ES-I3 (cell line): ENCODE results near the gene SLC30A2.
A peak's percentile ranks its signal among the peaks of the same experiment; 100 is the strongest.
"Not testable (repeated sequence)": the region's sequence is repeated elsewhere in the genome, so short reads cannot be mapped to it uniquely, and the experiment has no call there.

Experiments used
- H3K36me3 ChIP-seq: 2 replicates; pipeline ENCODE4 v1.6.1; 2013; ENCODE audit warnings: mild to moderate bottlenecking, low read length, control low read depth, moderate library complexity; ENCODE audit not compliant: insufficient read depth
- H3K4me1 ChIP-seq: 2 replicates; pipeline ENCODE4 v1.6.1; 2013; ENCODE audit warnings: mild to moderate bottlenecking, control low read depth, low read length; ENCODE audit not compliant: insufficient read depth
- H3K9ac ChIP-seq: 2 replicates; pipeline ENCODE4 v1.6.1; 2013; ENCODE audit warnings: low read depth, mild to moderate bottlenecking, low read length, moderate library complexity
- H3K9me3 ChIP-seq: 2 replicates; pipeline ENCODE4 v1.6.1; 2013; ENCODE audit warnings: mild to moderate bottlenecking, low read length, moderate library complexity; ENCODE audit not compliant: control insufficient read depth, insufficient read depth

The SLC30A2 gene, protein sequence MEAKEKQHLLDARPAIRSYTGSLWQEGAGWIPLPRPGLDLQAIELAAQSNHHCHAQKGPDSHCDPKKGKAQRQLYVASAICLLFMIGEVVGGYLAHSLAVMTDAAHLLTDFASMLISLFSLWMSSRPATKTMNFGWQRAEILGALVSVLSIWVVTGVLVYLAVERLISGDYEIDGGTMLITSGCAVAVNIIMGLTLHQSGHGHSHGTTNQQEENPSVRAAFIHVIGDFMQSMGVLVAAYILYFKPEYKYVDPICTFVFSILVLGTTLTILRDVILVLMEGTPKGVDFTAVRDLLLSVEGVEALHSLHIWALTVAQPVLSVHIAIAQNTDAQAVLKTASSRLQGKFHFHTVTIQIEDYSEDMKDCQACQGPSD

GRCh38 chr1:26045722-26046245, at the start of gene SLC30A2:
SLC30A2 (minus strand) TSS chr1:26046118; CDS start chr1:26045896, 222 bp downstream.
- Histone ChIP-seq H3K9me3 (no peaks in the 10 kb centered on the region), H3K9ac (peak within 1 kb of the TSS; percentile 55; the same call in 1 of the 2 replicates), H3K4me1 (no peaks in the 10 kb centered on the region), H3K36me3 (no peaks in the 10 kb centered on the region)

DNA sequence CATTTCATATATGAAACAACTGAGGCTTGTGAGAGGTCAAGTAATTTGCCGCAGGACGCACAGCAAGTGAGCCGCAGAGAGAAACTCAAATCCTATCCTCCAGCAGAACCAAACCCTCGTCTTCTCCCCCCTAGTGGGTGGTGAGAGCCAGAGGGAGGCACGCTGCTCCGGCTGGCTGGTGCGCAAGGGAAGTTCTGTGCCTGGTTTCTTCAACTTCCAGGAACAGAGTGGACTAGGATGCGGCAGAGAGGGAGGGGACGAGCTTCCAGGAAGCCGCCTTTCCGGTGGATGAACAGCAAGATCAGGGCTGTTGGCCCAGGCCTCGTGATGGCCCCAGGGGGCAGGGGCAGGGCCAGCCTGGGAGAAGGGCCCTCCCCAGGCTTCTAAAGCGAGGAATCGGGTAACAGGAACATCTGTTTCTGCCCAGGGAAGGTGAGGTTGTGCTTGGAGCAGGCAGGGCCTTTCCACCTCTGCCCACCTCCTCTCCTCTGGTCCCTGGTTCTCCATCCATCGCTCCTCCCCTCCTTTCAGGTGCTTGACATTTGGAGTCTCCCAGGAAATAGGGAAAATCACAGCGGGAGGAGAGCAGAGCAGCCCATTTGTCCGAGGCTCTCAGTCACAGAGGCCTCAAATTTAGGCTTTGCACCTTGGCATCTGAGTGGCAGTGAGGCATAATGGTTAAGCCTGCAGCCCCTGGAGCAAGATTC, 48.9 kb upstream of the SLC30A2 start:
- Histone ChIP-seq H3K9me3 (no peaks in the 10 kb centered on the region), H3K9ac (peak overlapping the region; percentile 24; the same call in 1 of the 2 replicates), H3K36me3 (no peaks in the 10 kb centered on the region), H3K4me1 (peaks cover 31% of the 10 kb centered on the region)

DNA sequence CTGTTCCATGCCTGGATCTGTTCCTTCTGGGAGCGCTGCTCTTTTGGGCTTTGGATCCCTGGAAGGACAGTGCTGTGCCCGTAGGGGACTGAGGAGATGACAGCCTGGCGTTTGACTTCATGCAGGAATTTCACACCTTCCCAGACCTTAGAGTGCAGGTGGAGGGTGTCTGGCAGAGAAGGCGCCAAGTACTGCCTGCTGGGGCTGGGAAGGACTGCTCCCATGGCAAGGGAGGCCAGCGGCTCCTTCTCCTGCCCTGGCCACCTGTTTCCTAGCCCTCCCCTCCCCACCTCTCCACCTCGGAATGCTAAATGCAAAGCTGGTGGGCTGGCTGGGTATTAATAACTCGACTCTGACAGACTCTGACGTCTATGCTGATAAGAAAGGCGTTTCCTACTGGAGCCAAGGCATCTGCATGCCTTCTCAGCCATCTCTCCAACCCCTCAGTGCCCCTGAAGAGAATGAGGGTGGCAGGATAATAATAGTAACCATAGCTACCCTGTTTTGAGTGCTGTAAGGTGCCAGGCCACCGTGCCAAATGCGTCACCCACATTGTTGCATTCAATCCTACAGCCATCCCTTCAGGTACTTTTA, 48.3 kb upstream of the SLC30A2 start:
- Histone ChIP-seq H3K36me3 (no peaks in the 10 kb centered on the region), H3K9me3 (no peaks in the 10 kb centered on the region), H3K4me1 (peaks cover 31% of the 10 kb centered on the region), H3K9ac (peak overlapping the region; percentile 24; the same call in 1 of the 2 replicates)

DNA sequence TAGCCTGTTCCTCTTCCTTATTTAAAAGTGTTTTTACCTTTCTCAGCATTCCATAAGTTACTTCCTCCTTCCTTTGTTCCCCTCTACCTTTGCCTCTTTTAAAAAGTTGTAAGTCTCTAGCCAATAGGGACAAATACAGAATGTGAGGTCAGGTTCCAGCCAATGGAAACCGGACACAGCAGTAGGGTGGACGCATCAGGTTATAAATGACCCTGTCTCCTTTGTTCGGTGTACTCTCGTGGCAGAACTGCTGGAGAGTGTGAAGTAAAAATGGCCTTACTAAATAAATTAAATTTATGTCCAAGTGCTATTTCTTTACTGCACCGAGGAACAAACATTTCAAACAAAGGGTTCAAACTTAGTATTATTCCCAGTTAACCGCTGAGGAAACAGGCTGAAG, 47.7 kb upstream of the SLC30A2 start:
- H3K36me3 ChIP-seq, H3K9ac ChIP-seq, H3K9me3 ChIP-seq: not testable (repeated sequence)
- H3K4me1 ChIP-seq: peaks cover 31% of the 10 kb centered on the region

DNA sequence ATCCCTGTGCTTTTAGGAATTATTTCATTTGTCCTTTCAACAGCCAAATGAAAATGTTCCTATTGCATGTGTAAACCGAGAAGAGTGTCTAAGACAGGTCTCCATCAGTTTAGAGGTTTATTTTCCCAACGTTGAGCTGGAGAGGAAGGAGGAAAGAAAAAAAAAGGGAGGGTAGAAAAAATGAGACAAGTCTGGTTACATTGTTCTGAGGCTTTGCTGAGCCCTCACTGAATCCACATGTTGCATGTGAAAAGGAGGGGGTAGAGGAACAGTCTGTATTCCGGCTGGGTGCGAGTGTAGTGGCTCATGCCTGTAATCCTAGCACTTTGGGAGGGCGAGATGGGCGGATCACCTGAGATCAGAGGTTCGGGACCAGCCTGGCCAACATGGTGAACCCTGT, 46.5 kb upstream of the SLC30A2 start:
- Histone ChIP-seq H3K9me3 (no peaks in the 10 kb centered on the region), H3K9ac (no peak overlapping the region), H3K4me1 (peaks cover 31% of the 10 kb centered on the region), H3K36me3 (no peaks in the 10 kb centered on the region)

DNA sequence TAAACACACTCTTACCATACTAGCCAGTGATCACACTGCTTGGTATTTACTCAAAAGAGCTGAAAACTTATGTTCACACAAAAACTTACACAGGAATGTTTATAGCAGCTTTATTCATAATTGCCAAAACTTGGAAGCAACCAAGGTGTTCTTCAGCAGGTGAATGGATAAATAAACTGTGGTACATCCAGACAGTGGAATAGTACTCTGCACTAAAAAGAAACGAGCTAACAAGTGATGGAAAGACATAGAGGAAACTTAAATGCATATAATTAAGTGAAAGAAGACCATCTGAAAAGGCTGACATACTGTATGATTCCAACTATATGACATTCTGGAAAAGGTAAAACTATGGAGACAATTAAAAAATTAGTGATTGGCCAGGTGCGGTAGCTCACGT, 45.0 kb upstream of the SLC30A2 start:
- H3K9me3 ChIP-seq: no peaks in the 10 kb centered on the region
- no peak overlapping the region for H3K9ac ChIP-seq
- H3K36me3 ChIP-seq: no peaks in the 10 kb centered on the region
- H3K4me1 ChIP-seq: peaks cover 31% of the 10 kb centered on the region

- no peak overlapping the region for H3K9ac ChIP-seq
- H3K36me3 ChIP-seq: no peaks in the 10 kb centered on the region
- H3K4me1 ChIP-seq: peaks cover 18% of the 10 kb centered on the region
- no peaks in the 10 kb centered on the region for H3K9me3 ChIP-seq
These were observed 43.2 kb upstream of the SLC30A2 start for GRCh38 chr1:26089125-26089524.

DNA sequence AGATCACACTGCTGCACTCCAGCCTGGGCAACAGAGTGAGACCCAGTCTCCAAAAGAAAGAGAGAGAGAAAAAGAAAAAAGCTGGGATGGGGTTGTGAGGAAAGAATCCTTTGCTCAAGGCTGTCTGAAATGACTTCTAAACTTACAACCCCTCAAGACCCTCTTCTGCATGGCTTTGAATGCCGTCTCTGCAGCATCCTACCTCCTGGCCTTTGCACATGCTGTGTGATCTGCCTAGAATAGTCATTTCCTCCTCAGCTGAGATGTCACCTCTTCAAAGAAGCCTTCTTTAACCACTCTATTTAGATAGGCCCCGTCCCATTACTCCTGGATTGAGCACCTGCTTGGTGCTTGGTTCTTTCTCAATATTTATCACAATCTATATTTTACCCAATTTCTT, 38.9 kb upstream of the SLC30A2 start:
- Histone ChIP-seq H3K9me3 (no peaks in the 10 kb centered on the region), H3K4me1 (peaks cover 5% of the 10 kb centered on the region; the same call in 1 of the 2 replicates), H3K9ac (no peak overlapping the region), H3K36me3 (no peaks in the 10 kb centered on the region)

GRCh38 chr1:26084091-26084561, 38.2 kb upstream of the SLC30A2 start:
- peaks cover 5% of the 10 kb centered on the region; the same call in 1 of the 2 replicates for H3K4me1 ChIP-seq
- no peak overlapping the region for H3K9ac ChIP-seq
- H3K36me3 ChIP-seq: no peaks in the 10 kb centered on the region
- H3K9me3 ChIP-seq: no peaks in the 10 kb centered on the region

DNA sequence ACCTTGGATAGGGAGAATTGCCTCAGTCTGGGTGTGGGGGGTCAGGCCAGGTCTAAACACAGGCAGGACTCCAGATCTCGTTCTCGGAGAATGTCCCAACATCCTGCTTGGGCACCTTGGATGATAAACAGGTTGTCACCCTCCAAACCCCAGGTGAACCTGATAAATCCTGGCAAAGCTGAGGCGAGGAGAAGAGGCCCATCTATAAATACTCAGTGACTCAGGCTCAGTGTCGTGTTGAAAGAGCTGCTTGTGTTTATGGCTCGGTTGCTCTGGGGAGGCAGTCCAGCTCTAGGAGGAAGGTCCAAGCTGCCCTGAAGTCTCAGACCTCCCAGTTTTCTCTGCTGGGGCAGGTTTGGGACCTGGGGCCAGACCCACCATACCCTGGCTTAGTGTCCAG, 37.3 kb upstream of the SLC30A2 start:
- Histone ChIP-seq H3K4me1 (peaks cover 11% of the 10 kb centered on the region), H3K36me3 (no peaks in the 10 kb centered on the region), H3K9me3 (no peaks in the 10 kb centered on the region), H3K9ac (no peak overlapping the region)

GRCh38 chr1:26082020-26082350, 36.1 kb upstream of the SLC30A2 start:
- Histone ChIP-seq H3K9ac (no peak overlapping the region), H3K36me3 (no peaks in the 10 kb centered on the region), H3K9me3 (no peaks in the 10 kb centered on the region), H3K4me1 (peaks cover 11% of the 10 kb centered on the region)

GRCh38 chr1:26081267-26082019, 35.5 kb upstream of the SLC30A2 start:
- Histone ChIP-seq H3K9me3 (no peaks in the 10 kb centered on the region), H3K9ac (no peak overlapping the region), H3K36me3 (no peaks in the 10 kb centered on the region), H3K4me1 (peaks cover 11% of the 10 kb centered on the region)

- H3K36me3 ChIP-seq: no peaks in the 10 kb centered on the region
- no peaks in the 10 kb centered on the region for H3K9me3 ChIP-seq
- peaks cover 11% of the 10 kb centered on the region for H3K4me1 ChIP-seq
- no peak overlapping the region for H3K9ac ChIP-seq
These were observed 34.3 kb upstream of the SLC30A2 start for GRCh38 chr1:26079960-26080814.
